Measurements from ENCODE around the gene P3H1.

DNA sequence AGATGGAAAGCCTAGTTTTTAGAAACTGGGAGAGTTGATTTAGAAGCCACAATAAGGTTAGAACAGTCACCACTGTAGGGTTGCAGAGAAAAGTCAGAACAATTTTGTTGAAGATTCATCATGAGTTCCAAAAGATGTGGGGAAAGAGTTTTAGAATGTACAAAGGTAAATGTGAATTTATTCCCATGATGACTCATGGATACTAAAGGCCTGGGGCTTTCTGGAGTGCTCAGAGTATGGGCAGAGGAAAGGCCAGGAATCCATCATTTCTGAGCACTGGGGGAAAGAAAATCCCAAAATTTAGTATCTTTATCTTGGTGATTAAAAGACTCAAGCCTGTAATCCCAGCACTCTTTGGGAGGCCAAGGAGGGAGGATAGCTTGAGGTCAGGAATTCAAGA lies 66.8 kb downstream of the P3H1 start:
- TF ChIP-seq, protein P1, sequence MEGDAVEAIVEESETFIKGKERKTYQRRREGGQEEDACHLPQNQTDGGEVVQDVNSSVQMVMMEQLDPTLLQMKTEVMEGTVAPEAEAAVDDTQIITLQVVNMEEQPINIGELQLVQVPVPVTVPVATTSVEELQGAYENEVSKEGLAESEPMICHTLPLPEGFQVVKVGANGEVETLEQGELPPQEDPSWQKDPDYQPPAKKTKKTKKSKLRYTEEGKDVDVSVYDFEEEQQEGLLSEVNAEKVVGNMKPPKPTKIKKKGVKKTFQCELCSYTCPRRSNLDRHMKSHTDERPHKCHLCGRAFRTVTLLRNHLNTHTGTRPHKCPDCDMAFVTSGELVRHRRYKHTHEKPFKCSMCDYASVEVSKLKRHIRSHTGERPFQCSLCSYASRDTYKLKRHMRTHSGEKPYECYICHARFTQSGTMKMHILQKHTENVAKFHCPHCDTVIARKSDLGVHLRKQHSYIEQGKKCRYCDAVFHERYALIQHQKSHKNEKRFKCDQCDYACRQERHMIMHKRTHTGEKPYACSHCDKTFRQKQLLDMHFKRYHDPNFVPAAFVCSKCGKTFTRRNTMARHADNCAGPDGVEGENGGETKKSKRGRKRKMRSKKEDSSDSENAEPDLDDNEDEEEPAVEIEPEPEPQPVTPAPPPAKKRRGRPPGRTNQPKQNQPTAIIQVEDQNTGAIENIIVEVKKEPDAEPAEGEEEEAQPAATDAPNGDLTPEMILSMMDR (IDR thresholded peaks at IDR 0.05), result no peak
- no peak for TF ChIP-seq POLR2A (IDR thresholded peaks at IDR 0.05)
